ENCODE measurements around the gene ACTR2.
"Not testable (repeated sequence)": the region's sequence is repeated elsewhere in the genome, so short reads cannot be mapped to it uniquely, and the experiment has no call there.

- TF ChIP-seq, protein P1, sequence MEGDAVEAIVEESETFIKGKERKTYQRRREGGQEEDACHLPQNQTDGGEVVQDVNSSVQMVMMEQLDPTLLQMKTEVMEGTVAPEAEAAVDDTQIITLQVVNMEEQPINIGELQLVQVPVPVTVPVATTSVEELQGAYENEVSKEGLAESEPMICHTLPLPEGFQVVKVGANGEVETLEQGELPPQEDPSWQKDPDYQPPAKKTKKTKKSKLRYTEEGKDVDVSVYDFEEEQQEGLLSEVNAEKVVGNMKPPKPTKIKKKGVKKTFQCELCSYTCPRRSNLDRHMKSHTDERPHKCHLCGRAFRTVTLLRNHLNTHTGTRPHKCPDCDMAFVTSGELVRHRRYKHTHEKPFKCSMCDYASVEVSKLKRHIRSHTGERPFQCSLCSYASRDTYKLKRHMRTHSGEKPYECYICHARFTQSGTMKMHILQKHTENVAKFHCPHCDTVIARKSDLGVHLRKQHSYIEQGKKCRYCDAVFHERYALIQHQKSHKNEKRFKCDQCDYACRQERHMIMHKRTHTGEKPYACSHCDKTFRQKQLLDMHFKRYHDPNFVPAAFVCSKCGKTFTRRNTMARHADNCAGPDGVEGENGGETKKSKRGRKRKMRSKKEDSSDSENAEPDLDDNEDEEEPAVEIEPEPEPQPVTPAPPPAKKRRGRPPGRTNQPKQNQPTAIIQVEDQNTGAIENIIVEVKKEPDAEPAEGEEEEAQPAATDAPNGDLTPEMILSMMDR (IDR thresholded peaks at IDR 0.05): not testable (repeated sequence)
- not testable (repeated sequence) for TF ChIP-seq POLR2A (IDR thresholded peaks at IDR 0.05)
These were observed 30.2 kb downstream of the ACTR2 start for GRCh38 chr2:65257866-65258265.

All from right lobe of liver (tissue), 4 donors.